ENCODE results near the gene RTCB. TPM values are rescaled to one million over a fixed set of nuclear protein-coding genes. Genes with fewer than 3 reads are reported as not detected.
"Not testable (repeated sequence)": the region's sequence is repeated elsewhere in the genome, so short reads cannot be mapped to it uniquely, and the experiment has no call there.

Gene RTCB
- total RNA-seq, 2 donors from 2014 or later: 52.1 to 87.5 TPM

- H3K36me3 ChIP-seq: no peaks in the 10 kb centered on the region
- intact Hi-C loops (cut with DNase I): no loop called here
Observed at GRCh38 chr22:32364210-32364609, 47.8 kb downstream of the RTCB start.

DNA sequence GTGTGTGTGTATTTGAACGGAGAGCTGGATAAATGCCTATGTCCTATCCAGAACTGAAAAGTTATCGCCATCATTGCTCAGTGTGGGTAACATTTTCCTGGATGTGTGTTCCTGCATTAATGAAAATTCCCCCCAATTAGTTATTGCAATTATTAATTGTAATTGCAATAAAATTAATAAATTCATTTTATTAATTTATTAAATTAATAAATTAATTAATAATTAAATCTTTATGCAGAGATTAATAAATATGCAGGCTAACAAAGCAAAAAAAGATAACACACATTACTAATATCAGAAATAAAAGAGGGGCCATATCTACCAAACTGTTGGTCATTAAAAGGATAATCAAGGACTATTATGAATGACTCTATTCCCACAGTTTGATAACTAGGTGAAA lies 50.8 kb downstream of the RTCB start:
- H3K27me3 ChIP-seq (replicated peaks; ENCODE audit: insufficient read depth): no peaks in the 10 kb centered on the region
- 92% methylated on average over 2 of the region's 2 CpGs for WGBS
- no peaks in the 10 kb centered on the region for H3K4me1 ChIP-seq (replicated peaks)
- no peak for DNase-seq (ENCODE audit: low spot score)
- no peaks in the 10 kb centered on the region for H3K36me3 ChIP-seq
- no peak overlapping the region for H3K4me3 ChIP-seq
- intact Hi-C loops (cut with DNase I): no loop called here
- H3K9me3 ChIP-seq: no peaks in the 10 kb centered on the region
- no peak overlapping the region for H3K27ac ChIP-seq
- no peak for TF ChIP-seq POLR2AphosphoS5 (IDR thresholded peaks at IDR 0.05)
- TF ChIP-seq POLR2A (IDR thresholded peaks at IDR 0.05): no peak
- no peak for TF ChIP-seq CTCF (IDR thresholded peaks at IDR 0.05)

More at GRCh38 chr22:32364210-32364609, 47.8 kb downstream of the RTCB start:
- no peak for DNase-seq (ENCODE audit: low spot score)
- TF ChIP-seq POLR2A (IDR thresholded peaks at IDR 0.05): no peak
- TF ChIP-seq CTCF (IDR thresholded peaks at IDR 0.05): no peak
- TF ChIP-seq POLR2AphosphoS5 (IDR thresholded peaks at IDR 0.05): no peak
- Histone ChIP-seq H3K4me3 (no peak overlapping the region), H3K27ac (no peak overlapping the region), H3K9me3 (no peaks in the 10 kb centered on the region), H3K4me1 (replicated peaks) (no peaks in the 10 kb centered on the region), H3K27me3 (replicated peaks; ENCODE audit: insufficient read depth) (no peaks in the 10 kb centered on the region)
- 88% methylated on average over 5 of the region's 5 CpGs for WGBS

DNA sequence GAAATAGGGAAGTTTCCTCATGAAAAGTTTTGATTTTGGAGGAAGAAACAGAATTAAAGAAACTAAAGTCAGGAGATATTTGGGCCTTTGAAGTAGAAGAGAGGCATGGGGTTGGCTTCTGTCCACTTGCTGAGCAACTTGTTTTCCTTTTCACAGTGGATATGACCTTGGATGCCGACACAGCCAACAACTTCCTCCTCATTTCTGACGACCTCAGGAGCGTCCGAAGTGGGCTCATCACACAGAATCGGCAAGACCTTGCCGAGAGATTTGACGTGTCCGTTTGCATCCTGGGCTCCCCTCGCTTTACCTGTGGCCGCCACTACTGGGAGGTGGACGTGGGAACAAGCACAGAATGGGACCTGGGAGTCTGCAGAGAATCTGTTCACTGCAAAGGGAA lies 52.0 kb downstream of the RTCB start:
- WGBS: 86% methylated on average over 11 of the region's 11 CpGs
- DNase-seq (ENCODE audit: low spot score); H3K4me3 ChIP-seq; H3K36me3 ChIP-seq; H3K27ac ChIP-seq; intact Hi-C loops (cut with DNase I); H3K27me3 ChIP-seq (replicated peaks; ENCODE audit: insufficient read depth); H3K4me1 ChIP-seq (replicated peaks); H3K9me3 ChIP-seq: not testable (repeated sequence)

DNA sequence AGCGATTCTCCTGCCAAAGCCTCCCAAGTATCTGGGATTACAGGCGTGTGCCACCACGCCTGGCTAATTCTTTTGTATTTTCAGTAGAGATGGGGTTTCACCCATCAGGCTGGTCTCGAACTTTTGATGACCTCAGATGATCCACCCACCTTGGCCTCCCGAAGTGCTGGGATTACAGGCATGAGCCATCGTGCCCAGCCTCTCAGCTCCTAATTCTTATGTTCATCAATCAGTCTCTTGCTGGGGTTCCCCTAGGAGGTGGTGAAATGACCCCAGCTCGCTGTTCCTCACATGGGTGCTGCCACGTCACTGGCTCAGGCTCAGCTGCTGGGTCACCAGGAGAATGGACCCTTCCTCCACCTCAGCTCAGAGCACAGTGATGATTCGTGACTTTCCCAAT lies 54.5 kb downstream of the RTCB start, which contains the start of gene RFPL3:
TSS of gene RFPL3 (plus strand) at position 301 of the 400 bp plus-strand sequence. CDS start 205 bp downstream, outside the sequence.
- H3K4me1 ChIP-seq (replicated peaks); H3K27me3 ChIP-seq (replicated peaks; ENCODE audit: insufficient read depth); DNase-seq (ENCODE audit: low spot score); H3K4me3 ChIP-seq; H3K9me3 ChIP-seq; intact Hi-C loops (cut with DNase I); H3K27ac ChIP-seq; H3K36me3 ChIP-seq: not testable (repeated sequence)
- WGBS: 78% methylated on average over 9 of the region's 9 CpGs

- DNase-seq (ENCODE audit: low spot score): no peak
- Histone ChIP-seq H3K4me3 (no peak overlapping the region), H3K9me3 (no peaks in the 10 kb centered on the region), H3K36me3 (no peaks in the 10 kb centered on the region), H3K4me1 (replicated peaks) (no peaks in the 10 kb centered on the region), H3K27me3 (replicated peaks; ENCODE audit: insufficient read depth) (no peaks in the 10 kb centered on the region), H3K27ac (no peak overlapping the region)
- 64% methylated on average over 3 of the region's 3 CpGs for WGBS
- intact Hi-C loops (cut with DNase I): no loop called here
- TF ChIP-seq CTCF (IDR thresholded peaks at IDR 0.05) (no peak), POLR2A (IDR thresholded peaks at IDR 0.05) (no peak), POLR2AphosphoS5 (IDR thresholded peaks at IDR 0.05) (no peak)
Observed at GRCh38 chr22:32355760-32356159, 56.3 kb downstream of the RTCB start.

All from prostate gland (tissue), 2 donors.